ENCODE measurements around the gene MAP4K2.

Gene MAP4K2

GRCh38 chr11:64839887-64840782 is 37.1 kb upstream of the MAP4K2 start:
- DNase-seq: no peak
- intact Hi-C loops (cut with DNase I): no loop called here

- intact Hi-C loops (cut with DNase I): no loop called here
- no peak for DNase-seq
Observed at GRCh38 chr11:64839335-64839734, 36.3 kb upstream of the MAP4K2 start.

GRCh38 chr11:64838600-64839334 is 35.8 kb upstream of the MAP4K2 start:
- intact Hi-C loops (cut with DNase I): no loop called here
- DNase-seq: no peak

- no peak for DNase-seq
- intact Hi-C loops (cut with DNase I): no loop called here
Observed at GRCh38 chr11:64837887-64838351, 34.9 kb upstream of the MAP4K2 start.

- no peak for DNase-seq
- intact Hi-C loops (cut with DNase I): no loop called here
Observed at GRCh38 chr11:64836448-64837072, 33.5 kb upstream of the MAP4K2 start.

GRCh38 chr11:64835616-64836447 is 32.8 kb upstream of the MAP4K2 start:
- no peak for DNase-seq
- intact Hi-C loops (cut with DNase I): no loop called here

GRCh38 chr11:64834723-64835615 is 32.0 kb upstream of the MAP4K2 start:
- DNase-seq: no peak
- intact Hi-C loops (cut with DNase I): no loop called here

GRCh38 chr11:64834031-64834722 is 31.2 kb upstream of the MAP4K2 start:
- no peak for DNase-seq
- intact Hi-C loops (cut with DNase I): no loop called here

- intact Hi-C loops (cut with DNase I): no loop called here
Observed at GRCh38 chr11:64833509-64833908, 30.5 kb upstream of the MAP4K2 start.

GRCh38 chr11:64833198-64833502 is 30.1 kb upstream of the MAP4K2 start:
- intact Hi-C loops (cut with DNase I): no loop called here

More at GRCh38 chr11:64833509-64833908, 30.5 kb upstream of the MAP4K2 start:
- no peak for DNase-seq

GRCh38 chr11:64832467-64833197 is 29.6 kb upstream of the MAP4K2 start:
- intact Hi-C loops (cut with DNase I): no loop called here
- DNase-seq: no peak

More at GRCh38 chr11:64833198-64833502, 30.1 kb upstream of the MAP4K2 start:
- no peak for DNase-seq

GRCh38 chr11:64831411-64831891 is 28.4 kb upstream of the MAP4K2 start:
- DNase-seq: no peak
- intact Hi-C loops (cut with DNase I): no loop called here

- DNase-seq: no peak
- intact Hi-C loops (cut with DNase I): no loop called here
Observed at GRCh38 chr11:64829536-64830251, 26.7 kb upstream of the MAP4K2 start.

- intact Hi-C loops (cut with DNase I): no loop called here
- no peak for DNase-seq
Observed at GRCh38 chr11:64827451-64827839, 24.4 kb upstream of the MAP4K2 start.

GRCh38 chr11:64826578-64827450 is 23.8 kb upstream of the MAP4K2 start:
- intact Hi-C loops (cut with DNase I): no loop called here
- DNase-seq: no peak

- DNase-seq: no peak
- intact Hi-C loops (cut with DNase I): no loop called here
Observed at GRCh38 chr11:64826062-64826461, 23.0 kb upstream of the MAP4K2 start.
